Measurements from ENCODE around the gene IFT43. TPM values are rescaled to one million over a fixed set of nuclear protein-coding genes. Genes with fewer than 3 reads are reported as not detected.
"Not testable (repeated sequence)": the region's sequence is repeated elsewhere in the genome, so short reads cannot be mapped to it uniquely, and the experiment has no call there.

IFT43 gene
- polyA plus RNA-seq, 3 donors: 21.5 to 38.9 (median 33.3) TPM

GRCh38 chr14:76006253-76006652 lies 20.7 kb downstream of the IFT43 start:
- 44 to 96% (median 92%) methylated on average over 2 of the region's 2 CpGs for WGBS, 3 donors
- H3K27ac ChIP-seq (ENCODE audit: low read depth, low read length): no peak overlapping the region

GRCh38 chr14:76007379-76007778 lies 21.8 kb downstream of the IFT43 start:
- H3K27ac ChIP-seq (ENCODE audit: low read depth, low read length): no peak overlapping the region
- WGBS, 3 donors: 95 to 96% (median 96%) methylated on average over 1 of the region's 1 CpG

GRCh38 chr14:76007852-76008251 lies 22.3 kb downstream of the IFT43 start:
- WGBS, 3 donors: 98 to 100% (median 99%) methylated on average over 2 of the region's 2 CpGs
- H3K27ac ChIP-seq (ENCODE audit: low read depth, low read length): no peak overlapping the region

- H3K27ac ChIP-seq (ENCODE audit: low read depth, low read length): not testable (repeated sequence)
- WGBS, 3 donors: 85 to 86% (median 85%) methylated on average over 3 of the region's 3 CpGs
Observed at GRCh38 chr14:76009627-76010026, 24.1 kb downstream of the IFT43 start.

GRCh38 chr14:76011930-76012329 lies 26.4 kb downstream of the IFT43 start:
- H3K27ac ChIP-seq (ENCODE audit: low read depth, low read length): no peak overlapping the region

GRCh38 chr14:76012354-76012753 lies 26.8 kb downstream of the IFT43 start:
- H3K27ac ChIP-seq (ENCODE audit: low read depth, low read length): no peak overlapping the region
- 79 to 90% (median 84%) methylated on average over 9 of the region's 9 CpGs for WGBS, 3 donors

DNA sequence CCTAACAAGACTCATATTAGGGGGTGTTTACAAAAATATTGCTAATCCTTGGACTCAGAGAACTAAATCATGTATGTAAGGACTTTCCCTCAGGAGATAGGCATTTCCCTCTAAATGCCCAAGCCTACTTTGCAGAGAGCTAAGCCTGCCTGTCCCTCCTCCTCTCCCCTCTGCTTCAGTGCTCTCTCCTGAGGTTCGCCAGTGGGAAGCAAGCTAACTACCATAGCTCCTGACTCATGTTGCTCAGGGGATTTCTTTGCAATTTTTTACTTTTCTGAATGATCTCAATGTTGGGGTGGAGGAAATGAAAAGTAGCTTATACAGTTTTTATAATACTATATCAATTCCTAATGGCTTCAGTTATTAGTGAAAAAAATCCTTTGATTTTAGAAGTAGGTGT lies 29.6 kb downstream of the IFT43 start:
- no peak overlapping the region for H3K27ac ChIP-seq (ENCODE audit: low read depth, low read length)
- 53 to 96% (median 86%) methylated on average over 1 of the region's 1 CpG for WGBS, 3 donors

GRCh38 chr14:76015668-76016067 lies 30.1 kb downstream of the IFT43 start:
- 33 to 82% (median 77%) methylated on average over 1 of the region's 1 CpG for WGBS, 3 donors
- H3K27ac ChIP-seq (ENCODE audit: low read depth, low read length): no peak overlapping the region

- WGBS, 3 donors: 95 to 97% (median 96%) methylated on average over 2 of the region's 2 CpGs
- no peak overlapping the region for H3K27ac ChIP-seq (ENCODE audit: low read depth, low read length)
Observed at GRCh38 chr14:76019676-76020075, 34.1 kb downstream of the IFT43 start.

- 94 to 98% (median 98%) methylated on average over 2 of the region's 2 CpGs for WGBS, 3 donors
Observed at GRCh38 chr14:76022991-76023390, 37.4 kb downstream of the IFT43 start.

GRCh38 chr14:76023757-76024156 lies 38.2 kb downstream of the IFT43 start:
- 44 to 75% (median 65%) methylated on average over 1 of the region's 1 CpG for WGBS, 3 donors
- H3K27ac ChIP-seq (ENCODE audit: low read depth, low read length): no peak overlapping the region

More at GRCh38 chr14:76022991-76023390, 37.4 kb downstream of the IFT43 start:
- H3K27ac ChIP-seq (ENCODE audit: low read depth, low read length): no peak overlapping the region

GRCh38 chr14:76024211-76024907 lies 38.8 kb downstream of the IFT43 start:
- 81 to 91% (median 88%) methylated on average over 4 of the region's 4 CpGs for WGBS, 3 donors

GRCh38 chr14:76034566-76034965 lies 49.0 kb downstream of the IFT43 start:
- H3K27ac ChIP-seq (ENCODE audit: low read depth, low read length): no peak overlapping the region
- 90 to 100% (median 94%) methylated on average over 3 of the region's 3 CpGs for WGBS, 3 donors

More at GRCh38 chr14:76024211-76024907, 38.8 kb downstream of the IFT43 start:
- no peak overlapping the region for H3K27ac ChIP-seq (ENCODE audit: low read depth, low read length)

- 87 to 92% (median 87%) methylated on average over 3 of the region's 3 CpGs for WGBS, 3 donors
- no peak overlapping the region for H3K27ac ChIP-seq (ENCODE audit: low read depth, low read length)
Observed at GRCh38 chr14:76040704-76041103, 55.1 kb downstream of the IFT43 start.

GRCh38 chr14:76045773-76046172 lies 60.2 kb downstream of the IFT43 start:
- WGBS, 3 donors: 75 to 80% (median 78%) methylated on average over 3 of the region's 3 CpGs
- no peak overlapping the region for H3K27ac ChIP-seq (ENCODE audit: low read depth, low read length)

- no peak overlapping the region for H3K27ac ChIP-seq (ENCODE audit: low read depth, low read length)
- 86 to 90% (median 86%) methylated on average over 4 of the region's 4 CpGs for WGBS, 3 donors
Observed at GRCh38 chr14:76050250-76050649, 64.7 kb downstream of the IFT43 start.

DNA sequence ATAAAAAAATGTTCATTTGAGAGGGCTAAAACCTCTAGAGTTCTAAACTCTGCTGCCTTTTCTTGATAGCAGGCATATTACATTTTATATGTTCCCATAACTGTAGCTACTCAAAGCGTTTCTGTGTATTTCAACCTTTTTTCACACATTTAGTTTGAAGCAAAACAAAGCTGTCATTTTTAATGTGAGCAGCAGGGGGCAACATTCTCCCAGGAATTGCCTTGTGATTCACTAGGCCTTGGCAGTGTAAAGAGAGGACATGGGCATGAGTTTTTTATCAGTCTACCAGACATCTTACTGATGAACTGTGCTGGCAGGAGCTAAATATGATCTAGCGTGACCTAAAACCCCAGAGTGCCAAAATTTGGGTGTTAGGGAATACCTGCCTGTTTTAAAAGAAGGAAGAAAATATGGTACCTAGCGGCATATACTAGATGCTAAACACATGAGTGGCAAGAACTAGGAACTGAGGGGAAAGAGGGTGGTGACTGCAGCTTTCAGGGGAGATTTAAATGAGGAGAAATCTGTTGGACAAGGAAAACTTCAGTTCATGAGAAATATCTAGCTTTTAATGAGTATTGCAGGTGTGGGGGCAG lies 65.3 kb downstream of the IFT43 start:
- H3K27ac ChIP-seq (ENCODE audit: low read depth, low read length): no peak overlapping the region
- WGBS, 3 donors: 48 to 56% (median 51%) methylated on average over 3 of the region's 3 CpGs

- no peak overlapping the region for H3K27ac ChIP-seq (ENCODE audit: low read depth, low read length)
- 85 to 89% (median 88%) methylated on average over 12 of the region's 12 CpGs for WGBS, 3 donors
Observed at GRCh38 chr14:76051717-76052465, 66.3 kb downstream of the IFT43 start.

DNA sequence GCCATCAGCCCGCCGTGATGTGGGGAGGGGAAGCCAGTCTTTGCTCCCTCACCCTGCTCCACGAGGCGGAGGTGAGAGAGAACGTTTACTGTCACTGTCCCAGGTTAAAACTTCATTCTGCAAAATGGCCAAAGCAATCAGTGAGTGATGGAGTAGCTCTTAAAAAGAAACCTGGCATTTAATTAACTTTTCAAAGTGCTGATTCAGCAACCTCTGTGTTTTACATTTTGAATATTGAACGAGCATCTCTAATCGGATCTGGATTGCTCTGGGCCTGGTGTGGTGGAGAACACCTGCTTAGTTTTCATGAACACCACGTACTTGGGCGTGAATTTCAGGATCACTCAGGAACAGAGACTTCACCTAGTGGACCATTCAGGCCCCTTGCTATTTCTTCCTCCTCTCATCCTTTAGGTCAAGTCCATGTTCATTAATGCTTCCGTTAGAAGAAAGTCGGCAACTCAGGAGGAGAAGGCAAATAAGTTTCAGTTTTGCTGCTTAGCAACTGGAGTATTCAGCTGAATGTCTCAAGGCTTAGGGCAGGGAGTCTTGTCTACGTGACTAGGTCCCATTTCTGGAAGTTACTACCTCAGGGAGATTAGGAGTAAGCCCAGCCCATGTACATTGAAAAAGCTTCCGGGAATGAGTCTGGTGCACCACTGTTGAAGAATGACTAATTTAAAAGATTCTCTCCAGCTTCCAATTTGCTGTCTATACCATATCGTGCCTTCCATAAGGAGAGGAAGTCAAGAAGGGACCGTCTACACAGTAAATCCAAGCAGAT lies 68.2 kb downstream of the IFT43 start:
- WGBS, 3 donors: 87 to 88% (median 88%) methylated on average over 15 of the region's 15 CpGs
- no peak overlapping the region for H3K27ac ChIP-seq (ENCODE audit: low read depth, low read length)
